Kidney epithelial cell (primary cell): ENCODE measurements around the gene BAG5. TPM values are rescaled to one million over a fixed set of nuclear protein-coding genes. Genes with fewer than 3 reads are reported as not detected.

ENCODE experiments used
- DNase-seq: peaks from one replicate; pipeline ENCODE4 v3.0.0-alpha.2; 2010; ENCODE audit warnings: low read depth
- H3K27me3 ChIP-seq: 2 replicates; pipeline ENCODE4 v1.6.0; 2011; ENCODE audit warnings: low read length; ENCODE audit not compliant: control insufficient read depth, insufficient read depth
- H3K36me3 ChIP-seq: 2 replicates; pipeline ENCODE4 v1.5.1; 2011; ENCODE audit warnings: low read length; ENCODE audit not compliant: control insufficient read depth, insufficient read depth
- H3K4me3 ChIP-seq: 2 replicates; pipeline ENCODE4 v1.5.1; 2011; ENCODE audit warnings: low read depth, mild to moderate bottlenecking, control low read depth, low read length
- CTCF ChIP-seq: IDR thresholded peaks from 2 replicates; pipeline ENCODE4 v1.5.1; 2011; ENCODE audit warnings: mild to moderate bottlenecking, moderate library complexity, low read length, control low read depth, inconsistent platforms; ENCODE audit not compliant: insufficient read depth, poor library complexity, severe bottlenecking
- total RNA-seq: library from RNA; depleted of rRNA; stranded (reverse); fragments of >200 nt; gene quantifications from 2 replicates; pipeline ENCODE4 v1.2.3, GENCODE V29; 2015

BAG5 gene
- total RNA-seq, 1 donor from 2014 or later: 40.8 TPM

- DNase-seq: no peak
- Histone ChIP-seq H3K4me3 (no peak overlapping the region), H3K27me3 (no peaks in the 10 kb centered on the region), H3K36me3 (no peaks in the 10 kb centered on the region)
- TF ChIP-seq CTCF: no peak
Measured at GRCh38 chr14:103542605-103543088, 19.8 kb downstream of the BAG5 start.

GRCh38 chr14:103541709-103542604, 20.5 kb downstream of the BAG5 start:
- no peaks in the 10 kb centered on the region for H3K27me3 ChIP-seq
- no peak overlapping the region for H3K4me3 ChIP-seq
- TF ChIP-seq CTCF: no peak
- no peaks in the 10 kb centered on the region for H3K36me3 ChIP-seq
- no peak for DNase-seq

DNA sequence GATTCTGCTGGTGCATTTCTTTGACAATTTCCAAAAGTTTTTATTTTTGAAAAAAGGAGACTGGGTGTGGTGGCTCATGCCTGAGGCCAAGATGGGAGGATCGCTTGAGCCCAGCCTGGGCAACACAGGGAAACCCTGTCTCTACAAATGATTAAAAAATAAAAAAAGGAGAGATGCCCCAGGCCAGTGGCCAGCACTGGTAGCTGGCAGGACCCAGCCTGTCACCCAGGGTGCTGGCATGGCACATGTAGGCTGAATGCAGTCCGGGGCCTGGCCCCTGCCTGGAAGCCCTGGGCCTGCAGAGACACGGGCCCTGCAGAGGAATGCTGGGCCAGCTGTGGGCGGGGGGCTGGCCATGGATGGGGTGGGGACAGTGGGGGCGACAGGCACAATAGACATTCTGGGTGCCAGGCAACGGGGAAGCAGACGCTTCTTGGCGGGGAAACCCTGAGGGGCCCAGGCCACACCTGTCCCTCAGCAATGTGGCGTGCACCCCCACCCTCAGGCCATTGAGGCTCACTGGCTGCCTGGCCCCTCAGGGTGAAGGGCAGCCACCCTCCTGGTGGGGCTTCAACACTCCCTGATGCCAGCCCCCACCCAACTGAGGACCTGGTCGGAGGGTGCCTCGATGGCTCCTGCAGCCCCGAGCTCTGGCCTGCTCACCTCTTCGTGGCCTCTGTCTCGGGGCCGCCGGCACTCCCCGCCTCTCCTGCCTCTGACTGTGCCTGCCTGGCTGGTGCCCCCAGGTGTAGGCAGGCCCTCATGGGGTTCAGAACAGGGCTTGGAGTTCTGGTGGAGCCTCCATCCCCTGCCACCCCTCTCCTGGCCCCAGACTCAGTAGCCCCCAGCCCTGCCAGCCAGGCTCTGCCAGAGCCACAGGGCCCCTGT, 21.4 kb downstream of the BAG5 start:
- no peak for DNase-seq
- TF ChIP-seq CTCF: no peak
- H3K4me3 ChIP-seq: no peak overlapping the region
- H3K27me3 ChIP-seq: no peaks in the 10 kb centered on the region
- H3K36me3 ChIP-seq: no peaks in the 10 kb centered on the region

GRCh38 chr14:103539056-103539825, 23.2 kb downstream of the BAG5 start:
- Histone ChIP-seq H3K27me3 (no peaks in the 10 kb centered on the region), H3K36me3 (no peaks in the 10 kb centered on the region), H3K4me3 (no peak overlapping the region)
- DNase-seq: no peak
- no peak for TF ChIP-seq CTCF

DNA sequence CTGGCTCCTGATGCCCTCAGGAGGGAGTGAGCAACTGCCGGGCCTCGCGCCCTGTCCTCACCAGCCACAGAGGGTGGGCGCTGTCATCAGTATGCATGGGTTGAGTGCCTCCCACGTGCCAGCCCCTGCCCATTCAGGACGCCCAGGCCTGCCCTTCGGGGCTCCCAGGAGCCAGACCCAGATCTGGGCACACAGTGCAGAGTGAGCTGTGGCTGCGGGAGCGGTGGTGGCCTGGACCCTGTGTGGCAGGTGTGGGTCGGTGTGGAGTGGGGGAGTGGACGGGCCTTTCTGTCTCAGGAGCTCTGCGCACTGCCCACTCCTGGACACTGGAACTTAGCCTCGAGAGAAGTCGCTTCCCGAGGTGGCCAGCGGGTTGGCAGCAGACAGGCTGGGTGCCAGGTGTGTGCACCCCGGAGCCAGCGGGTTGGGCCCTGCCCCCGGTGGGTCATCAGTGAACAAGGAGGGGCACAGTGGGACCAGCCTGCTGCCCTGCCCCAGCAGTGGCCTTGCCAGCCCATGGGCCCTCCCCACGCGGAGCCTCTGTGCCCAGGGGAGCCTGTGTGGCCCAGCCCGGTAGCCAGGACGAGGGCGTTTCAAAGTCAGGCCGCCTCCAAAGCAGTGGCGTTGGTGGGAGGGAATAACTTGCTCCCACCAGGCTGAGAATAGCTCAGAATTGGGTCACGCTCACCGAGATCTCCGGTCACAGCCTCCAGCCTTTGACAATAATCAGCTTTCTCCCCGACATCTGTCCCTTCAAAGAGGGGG, 24.0 kb downstream of the BAG5 start:
- H3K27me3 ChIP-seq: no peaks in the 10 kb centered on the region
- H3K36me3 ChIP-seq: no peaks in the 10 kb centered on the region
- H3K4me3 ChIP-seq: no peak overlapping the region
- no peak for DNase-seq
- no peak for TF ChIP-seq CTCF
